ENCODE results near the gene MOB4. TPM values are rescaled to one million over a fixed set of nuclear protein-coding genes. Genes with fewer than 3 reads are reported as not detected.
"Not testable (repeated sequence)": the region's sequence is repeated elsewhere in the genome, so short reads cannot be mapped to it uniquely, and the experiment has no call there.

The MOB4 gene
- total and polyA plus RNA-seq, 10 of the 15 experiments (the other 5 are each of a cell fraction or from before 2014, with no cell fraction given) = 13.5 to 44.2 (median 32.4) TPM

- no peak for TF ChIP-seq ZNF592 (IDR thresholded peaks at IDR 0.05)
- no peak for TF ChIP-seq HDAC6 (IDR thresholded peaks at IDR 0.05; ENCODE audit: unreplicated experiment)
- TF ChIP-seq NFYB (IDR thresholded peaks at IDR 0.05; ENCODE audit: insufficient read depth, low read depth, low read length) = no peak
- no peak for TF ChIP-seq SMAD5 (IDR thresholded peaks at IDR 0.05; ENCODE audit: low read depth)
- no peak for TF ChIP-seq ATF2 (IDR thresholded peaks at IDR 0.05; ENCODE audit: low read length)
These were observed 60.8 kb downstream of the MOB4 start (continued) for GRCh38 chr2:197576631-197577030.

- ChIA-PET POLR2A (no interaction called here), RAD21 (ENCODE audit: unreplicated experiment) (no interaction called here), SMC1A (ENCODE audit: uncharacterized antibody, unreplicated experiment) (interaction anchor here (0.7 to 1.6 kb wide), 2 partner anchors 16 to 45 kb away, joined by 3 read pairs; no protein-coding TSS in a partner anchor), CTCF (no interaction called here)
- no peak overlapping the region for H3K4me3 ChIP-seq
- no peaks in the 10 kb centered on the region for H4K20me1 ChIP-seq (ENCODE audit: control insufficient read depth, insufficient read depth)
- no TSS peak for BruUV-seq (replicated peaks)
- DNase-seq (ENCODE audit: low read depth, low spot score) (no peak), ATAC-seq (no peak), FAIRE-seq (no peak)
- in situ Hi-C loops (cut with MboI) = no loop called here
- H3K27me3 ChIP-seq (replicated peaks in 1 of 2; ENCODE audit: control insufficient read depth in 2 of 2, insufficient read depth in 2 of 2, low read length in 1 of 2) = no peaks in the 10 kb centered on the region
- no peak overlapping the region for H3K27ac ChIP-seq (ENCODE audit: control insufficient read depth, insufficient read depth)
- intact Hi-C loops (cut with micrococcal nuclease; ENCODE audit: unreplicated experiment) = no loop called here
- H3K4me2 ChIP-seq (ENCODE audit: control insufficient read depth, insufficient read depth) = no peak overlapping the region
- no peaks in the 10 kb centered on the region for H3K4me1 ChIP-seq (ENCODE audit: control insufficient read depth, insufficient read depth, low read length)
- WGBS (ENCODE audit: insufficient coverage, insufficient replicate concordance, low lambda C conversion rate, missing lambda C conversion rate) = 83% methylated on average over 4 of the region's 4 CpGs
- H3K9ac ChIP-seq (ENCODE audit: control insufficient read depth, insufficient read depth, low read length) = no peak overlapping the region
- H2AFZ ChIP-seq (ENCODE audit: control insufficient read depth, low read depth, low read length) = no peak overlapping the region
- H3K79me2 ChIP-seq (ENCODE audit: control insufficient read depth, insufficient read depth, low read length) = no peaks in the 10 kb centered on the region
- no peak for TF ChIP-seq TARDBP (IDR thresholded peaks at IDR 0.05; ENCODE audit: borderline replicate concordance)
- TF ChIP-seq EZH2 (IDR thresholded peaks at IDR 0.05; ENCODE audit: borderline replicate concordance, control insufficient read depth, low read depth, low read length) = no peak
- TF ChIP-seq SRF (IDR thresholded peaks at IDR 0.05; ENCODE audit: low read depth in 2 of 2, low read length in 2 of 2) = no peak
- no peak for TF ChIP-seq MEF2B (IDR thresholded peaks at IDR 0.05; ENCODE audit: partially characterized antibody, poor library complexity, severe bottlenecking)
- H3K36me3 ChIP-seq (ENCODE audit: control insufficient read depth in 2 of 2, insufficient read depth in 2 of 2, low read length in 1 of 2) = no peaks in the 10 kb centered on the region
- peaks cover 12% of the 10 kb centered on the region; the same call in 2 of the 3 replicates for H3K9me3 ChIP-seq (replicated peaks; ENCODE audit: control insufficient read depth, insufficient read depth, low read length)
These were observed 61.6 kb downstream of the MOB4 start for GRCh38 chr2:197577446-197577845.

- DNase-seq (ENCODE audit: low read depth, low spot score); ATAC-seq; H3K9ac ChIP-seq (ENCODE audit: control insufficient read depth, insufficient read depth, low read length); H3K36me3 ChIP-seq (ENCODE audit: control insufficient read depth in 2 of 2, insufficient read depth in 2 of 2, low read length in 1 of 2); H3K9me3 ChIP-seq (replicated peaks; ENCODE audit: control insufficient read depth, insufficient read depth, low read length); H3K27ac ChIP-seq (ENCODE audit: control insufficient read depth, insufficient read depth); H4K20me1 ChIP-seq (ENCODE audit: control insufficient read depth, insufficient read depth); POLR2A ChIA-PET; H3K79me2 ChIP-seq (ENCODE audit: control insufficient read depth, insufficient read depth, low read length); FAIRE-seq; H3K4me2 ChIP-seq (ENCODE audit: control insufficient read depth, insufficient read depth); intact Hi-C loops (cut with micrococcal nuclease; ENCODE audit: unreplicated experiment); H3K27me3 ChIP-seq (replicated peaks in 1 of 2; ENCODE audit: control insufficient read depth in 2 of 2, insufficient read depth in 2 of 2, low read length in 1 of 2); H3K4me3 ChIP-seq; BruUV-seq (replicated peaks); SMC1A ChIA-PET (ENCODE audit: uncharacterized antibody, unreplicated experiment); H2AFZ ChIP-seq (ENCODE audit: control insufficient read depth, low read depth, low read length); CTCF ChIA-PET; H3K4me1 ChIP-seq (ENCODE audit: control insufficient read depth, insufficient read depth, low read length); in situ Hi-C loops (cut with MboI); RAD21 ChIA-PET (ENCODE audit: unreplicated experiment): not testable (repeated sequence)
- 93% methylated on average over 2 of the region's 2 CpGs for WGBS (ENCODE audit: insufficient coverage, insufficient replicate concordance, low lambda C conversion rate, missing lambda C conversion rate)
These were observed 62.4 kb downstream of the MOB4 start for GRCh38 chr2:197578294-197578693.
